HFF-Myc (cell line): ENCODE data around the gene MTCL1.

Experiments used
- DNase-seq: peaks from one replicate; pipeline ENCODE4 v3.0.0-alpha.2; 2011; ENCODE audit warnings: low read depth; ENCODE audit errors: extremely low read depth
- H3K4me3 ChIP-seq: replicated peaks from 2 replicates; pipeline ENCODE4 v1.5.1; 2011; ENCODE audit warnings: low read depth, mild to moderate bottlenecking, control low read depth, low read length
- TF ChIP-seq, protein P1 (sequence below): IDR thresholded peaks from 2 replicates; pipeline ENCODE4 v1.5.1; 2012; ENCODE audit warnings: mild to moderate bottlenecking, low read depth, low read length, control low read depth; ENCODE audit errors: missing control alignments

The MTCL1 gene

DNA sequence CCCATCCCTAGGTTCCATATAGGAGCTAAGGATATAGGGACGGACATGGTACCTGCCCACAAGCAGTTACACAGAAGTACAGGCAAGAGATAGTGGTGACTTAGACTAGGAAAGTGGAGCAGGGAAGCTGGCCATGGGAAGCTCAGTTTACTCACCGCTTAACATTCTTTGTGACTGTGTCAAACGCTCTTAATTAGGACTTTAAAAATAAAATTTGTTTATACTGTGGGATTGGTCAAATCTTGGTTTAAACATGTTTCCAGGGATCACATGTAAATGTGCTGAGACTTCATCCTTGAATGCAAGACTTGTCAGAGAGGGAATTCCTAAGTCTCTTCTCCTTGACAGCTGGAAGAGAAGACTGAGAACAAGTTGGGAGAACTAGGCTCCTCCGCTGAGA, 107.3 kb downstream of the MTCL1 start:
- no peak overlapping the region for H3K4me3 ChIP-seq
- DNase-seq: no peak
- TF ChIP-seq, protein P1, sequence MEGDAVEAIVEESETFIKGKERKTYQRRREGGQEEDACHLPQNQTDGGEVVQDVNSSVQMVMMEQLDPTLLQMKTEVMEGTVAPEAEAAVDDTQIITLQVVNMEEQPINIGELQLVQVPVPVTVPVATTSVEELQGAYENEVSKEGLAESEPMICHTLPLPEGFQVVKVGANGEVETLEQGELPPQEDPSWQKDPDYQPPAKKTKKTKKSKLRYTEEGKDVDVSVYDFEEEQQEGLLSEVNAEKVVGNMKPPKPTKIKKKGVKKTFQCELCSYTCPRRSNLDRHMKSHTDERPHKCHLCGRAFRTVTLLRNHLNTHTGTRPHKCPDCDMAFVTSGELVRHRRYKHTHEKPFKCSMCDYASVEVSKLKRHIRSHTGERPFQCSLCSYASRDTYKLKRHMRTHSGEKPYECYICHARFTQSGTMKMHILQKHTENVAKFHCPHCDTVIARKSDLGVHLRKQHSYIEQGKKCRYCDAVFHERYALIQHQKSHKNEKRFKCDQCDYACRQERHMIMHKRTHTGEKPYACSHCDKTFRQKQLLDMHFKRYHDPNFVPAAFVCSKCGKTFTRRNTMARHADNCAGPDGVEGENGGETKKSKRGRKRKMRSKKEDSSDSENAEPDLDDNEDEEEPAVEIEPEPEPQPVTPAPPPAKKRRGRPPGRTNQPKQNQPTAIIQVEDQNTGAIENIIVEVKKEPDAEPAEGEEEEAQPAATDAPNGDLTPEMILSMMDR: no peak

DNA sequence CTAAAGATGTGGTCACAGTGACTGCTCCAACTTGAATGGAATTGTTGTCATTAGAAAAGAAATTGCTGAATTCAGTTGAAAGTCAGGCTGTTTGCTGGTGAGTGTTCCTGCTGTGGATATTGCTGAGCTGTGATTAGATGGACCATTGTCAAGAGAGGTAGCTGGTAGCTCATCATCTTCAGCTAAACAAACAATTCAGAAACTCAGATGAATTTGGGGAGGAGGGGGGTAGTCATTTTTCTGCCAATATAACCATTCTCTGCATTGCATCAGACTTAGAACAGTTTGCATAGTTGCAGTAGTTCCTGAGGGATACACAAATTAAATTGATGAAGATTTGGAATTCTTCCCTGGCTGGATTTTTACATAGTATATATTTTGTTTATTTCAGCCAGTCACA, 108.3 kb downstream of the MTCL1 start:
- TF ChIP-seq, protein P1: no peak
- no peak overlapping the region for H3K4me3 ChIP-seq
- DNase-seq: no peak

DNA sequence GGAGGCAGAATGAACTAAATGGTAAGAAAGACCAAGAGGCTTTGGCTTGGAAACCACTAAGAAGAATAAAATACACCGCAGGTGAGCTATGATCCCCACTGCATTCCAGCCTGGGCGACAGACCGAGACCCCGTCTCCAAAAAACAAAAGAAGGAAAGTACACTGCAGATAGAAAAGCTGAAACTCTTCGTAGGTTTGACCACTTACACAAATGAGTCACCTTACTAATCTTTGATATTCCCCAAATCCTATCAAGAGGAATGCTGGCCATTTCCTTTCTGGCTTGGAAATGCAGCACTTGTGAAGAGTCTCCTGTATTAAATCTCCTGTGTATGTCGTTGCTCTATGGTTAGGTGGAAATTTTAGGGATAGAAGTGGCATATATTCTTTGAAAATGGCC, 108.8 kb downstream of the MTCL1 start:
- no peak overlapping the region for H3K4me3 ChIP-seq
- TF ChIP-seq, protein P1: no peak
- no peak for DNase-seq

DNA sequence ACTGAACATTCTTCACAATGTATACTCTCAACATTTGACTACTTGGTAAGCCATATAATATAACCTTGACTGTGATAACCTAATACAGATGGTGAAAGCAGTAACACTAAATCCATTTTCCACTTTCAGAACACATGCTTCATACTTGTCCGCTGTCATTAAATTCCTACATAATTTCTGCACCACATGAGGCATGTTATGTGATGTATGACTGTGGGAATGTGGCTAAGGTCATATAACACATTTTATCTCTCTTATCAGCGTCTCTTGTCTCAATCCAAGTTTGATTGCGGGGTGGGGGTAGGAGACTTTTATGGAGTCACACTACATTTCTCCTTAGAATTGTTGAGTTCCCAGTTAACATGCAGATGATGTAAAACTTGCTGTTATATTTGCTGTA, 110.9 kb downstream of the MTCL1 start:
- H3K4me3 ChIP-seq: no peak overlapping the region
- DNase-seq: no peak
- TF ChIP-seq, protein P1: no peak

DNA sequence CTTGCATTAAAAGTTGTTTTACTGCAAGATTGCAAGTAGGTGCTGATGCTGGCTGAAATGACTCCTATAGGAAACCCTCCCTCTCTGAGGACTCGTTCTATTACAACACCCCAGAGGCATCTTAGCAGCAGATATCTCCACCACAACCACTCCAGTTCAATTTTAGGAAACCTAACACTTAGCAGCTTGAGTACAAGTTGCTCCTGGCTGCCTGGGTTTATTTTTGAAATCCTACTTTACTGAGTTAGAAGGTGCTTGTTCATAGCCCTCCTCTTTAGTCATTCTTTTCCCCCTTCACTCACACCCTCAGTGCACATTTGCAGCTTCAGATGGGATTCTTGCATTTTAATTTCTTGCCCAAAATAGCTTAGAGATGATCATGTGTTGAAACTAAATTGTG, 111.5 kb downstream of the MTCL1 start:
- TF ChIP-seq, protein P1: no peak
- H3K4me3 ChIP-seq: no peak overlapping the region
- DNase-seq: no peak

DNA sequence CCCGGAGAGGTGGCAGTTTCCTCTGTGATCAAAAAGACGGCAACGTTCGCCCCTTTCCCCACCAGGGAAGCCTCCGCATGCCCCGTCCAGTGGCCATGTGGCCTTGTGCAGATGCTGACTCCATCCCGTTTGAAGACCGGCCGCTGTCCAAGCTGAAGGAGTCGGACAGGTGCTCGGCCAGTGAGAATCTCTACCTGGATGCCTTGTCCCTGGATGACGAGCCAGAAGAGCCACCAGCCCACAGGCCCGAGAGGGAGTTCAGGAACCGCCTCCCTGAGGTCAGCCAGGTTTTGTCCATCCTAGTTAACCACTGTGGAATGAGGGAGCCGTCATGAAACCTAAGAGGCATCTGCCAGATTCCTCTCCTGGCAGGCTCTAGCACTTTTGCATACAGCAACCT, 113.6 kb downstream of the MTCL1 start:
- no peak for DNase-seq
- TF ChIP-seq, protein P1: no peak
- H3K4me3 ChIP-seq: no peak overlapping the region

DNA sequence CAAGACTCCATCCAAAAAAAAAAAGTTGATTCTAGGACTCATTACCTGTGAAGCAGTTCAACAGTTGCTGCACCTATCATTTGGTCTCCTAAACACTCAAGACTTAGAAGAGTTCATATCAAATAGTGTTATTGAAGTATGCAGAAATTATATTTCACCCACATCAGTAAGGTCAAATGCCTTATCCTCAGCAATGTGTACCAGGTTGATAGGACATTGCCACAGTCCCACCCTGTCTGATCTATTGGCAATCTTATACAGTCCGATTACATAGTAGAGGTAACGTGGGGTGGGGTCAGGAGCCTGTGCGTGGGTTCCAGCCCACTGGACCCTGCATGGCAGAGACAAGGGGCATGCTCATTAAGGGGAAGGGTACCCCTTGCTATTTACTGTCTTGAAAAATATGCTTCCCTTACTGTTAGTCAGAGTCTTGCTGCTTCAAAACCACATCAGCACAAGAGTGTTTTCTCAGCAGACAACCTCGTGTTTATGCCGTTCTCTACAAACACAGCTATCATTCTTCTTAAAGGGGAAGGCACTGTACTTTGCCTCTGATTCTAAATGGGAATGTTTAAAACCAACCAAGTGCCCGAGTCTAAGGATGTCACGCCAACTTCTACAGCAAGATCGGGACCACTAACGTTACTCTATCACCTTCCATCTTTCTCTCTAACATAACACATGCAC, 115.2 kb downstream of the MTCL1 start:
- DNase-seq: no peak
- H3K4me3 ChIP-seq: no peak overlapping the region
- TF ChIP-seq, protein P1: no peak
